ENCODE results near the gene C1QBP. TPM values are rescaled to one million over a fixed set of nuclear protein-coding genes. Genes with fewer than 3 reads are reported as not detected.

C1QBP gene
- total RNA-seq, 4 donors from 2014 or later = 163 to 327 (median 228) TPM

- Histone ChIP-seq H3K4me1 (peaks cover 3 to 29% (median 17%) of the 10 kb centered on the region in 3 donors), H3K36me3 (peaks cover 0 to 25% (median 0%) of the 10 kb centered on the region in 3 donors), H3K9me3 (no peaks in the 10 kb centered on the region), H3K4me3 (peak overlapping the region; percentile 76 to 99 (median 91)), H3K27me3 (no peaks in the 10 kb centered on the region), H3K27ac (peak overlapping the region; percentile 72 to 88 (median 86))
- DNase-seq = no peak
- 1% methylated on average over 13 to 14 of the region's 17 CpGs for WGBS, 2 donors
- TF ChIP-seq CTCF (IDR thresholded peaks at IDR 0.05) (no peak), POLR2A (IDR thresholded peaks at IDR 0.05) (no peak)
- intact Hi-C loops (cut with DNase I) = no loop called here
Observed at GRCh38 chr17:5468075-5468473, 29.1 kb upstream of the C1QBP start.

- Histone ChIP-seq H3K27me3 (no peaks in the 10 kb centered on the region), H3K9me3 (no peaks in the 10 kb centered on the region), H3K27ac (peak overlapping the region in 1 of 4 donors; percentile 86), H3K4me3 (peak overlapping the region; percentile 76 to 99 (median 91)), H3K36me3 (peaks cover 0 to 22% (median 0%) of the 10 kb centered on the region in 3 donors), H3K4me1 (peaks cover 3 to 29% (median 17%) of the 10 kb centered on the region in 3 donors)
- intact Hi-C loops (cut with DNase I) = no loop called here
- DNase-seq = no peak
- WGBS, 2 donors = 0 to 6% methylated on average over 5 to 8 of the region's 8 CpGs
- no peak for TF ChIP-seq POLR2A (IDR thresholded peaks at IDR 0.05)
- no peak for TF ChIP-seq CTCF (IDR thresholded peaks at IDR 0.05)
Observed at GRCh38 chr17:5467416-5467815, 28.5 kb upstream of the C1QBP start.

DNA sequence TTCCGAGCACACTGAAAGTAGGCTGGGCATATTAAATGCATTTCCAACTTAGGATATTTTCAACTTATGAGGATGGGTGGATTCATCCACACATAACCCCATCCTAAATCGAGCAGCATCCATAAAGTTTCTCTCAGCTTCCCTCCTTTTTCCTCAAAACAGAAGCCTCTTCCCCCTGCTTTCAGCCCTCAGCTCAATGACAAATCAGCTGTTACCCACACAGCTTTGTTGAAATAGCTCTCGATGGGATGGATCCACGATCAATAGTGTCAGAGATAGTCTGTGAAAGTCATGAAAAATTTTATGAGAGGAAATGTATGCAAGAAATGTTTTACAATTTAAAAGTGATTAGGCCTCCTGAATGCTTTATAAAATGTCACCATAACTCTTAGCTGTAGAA lies 27.3 kb upstream of the C1QBP start:
- no peak overlapping the region for H3K27ac ChIP-seq
- WGBS, 2 donors = 88 to 97% methylated on average over 4 of the region's 4 CpGs
- H3K4me3 ChIP-seq = no peak overlapping the region
- DNase-seq = no peak
- no peaks in the 10 kb centered on the region for H3K9me3 ChIP-seq
- no peaks in the 10 kb centered on the region for H3K27me3 ChIP-seq
- H3K4me1 ChIP-seq = peaks cover 3 to 29% (median 17%) of the 10 kb centered on the region in 3 donors
- intact Hi-C loops (cut with DNase I) = no loop called here
- H3K36me3 ChIP-seq = peaks cover 0 to 23% (median 0%) of the 10 kb centered on the region in 3 donors
- TF ChIP-seq POLR2A (IDR thresholded peaks at IDR 0.05) (no peak), CTCF (IDR thresholded peaks at IDR 0.05) (no peak)

DNA sequence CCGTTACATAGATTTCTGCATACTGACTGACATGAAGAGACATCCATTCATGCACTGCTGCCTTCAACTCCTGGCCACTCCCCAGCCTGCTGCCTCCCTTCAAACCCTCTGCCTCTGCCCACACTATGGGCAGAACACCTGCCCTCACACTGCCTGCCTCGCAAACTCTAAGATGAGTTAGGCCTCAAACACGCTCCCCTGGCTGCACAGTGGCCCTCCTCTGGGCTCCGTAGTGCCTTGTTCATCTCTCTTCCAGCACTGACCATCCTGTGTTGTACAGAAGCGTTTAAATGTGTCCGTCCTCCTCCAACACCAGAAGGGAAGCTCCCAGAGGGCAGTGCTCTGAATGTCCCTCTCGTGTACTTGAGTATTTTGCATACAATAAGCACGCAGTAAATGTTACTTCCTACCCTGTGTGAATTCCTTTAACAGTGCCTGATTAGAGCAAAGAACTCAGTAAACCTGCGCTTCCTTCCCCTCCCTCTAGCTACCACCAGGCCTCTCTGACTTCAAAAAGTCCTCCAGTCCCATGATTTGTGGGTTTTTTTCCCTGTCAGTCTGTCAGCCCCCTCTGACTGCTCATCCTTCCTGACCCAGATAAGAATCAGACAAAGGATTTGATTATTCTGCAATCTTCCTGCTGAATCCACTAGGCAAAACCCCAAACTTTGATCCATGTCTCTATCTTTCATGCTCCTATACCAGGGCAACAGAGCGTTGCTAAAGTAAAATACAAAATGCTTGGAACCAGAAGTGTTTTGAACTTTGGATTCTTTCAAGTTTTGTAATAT lies 26.0 kb upstream of the C1QBP start:
- 87 to 93% methylated on average over 8 to 10 of the region's 10 CpGs for WGBS, 2 donors
- H3K4me1 ChIP-seq = peaks cover 3 to 29% (median 17%) of the 10 kb centered on the region in 3 donors
- no peaks in the 10 kb centered on the region for H3K27me3 ChIP-seq
- intact Hi-C loops (cut with DNase I) = no loop called here
- TF ChIP-seq POLR2A (IDR thresholded peaks at IDR 0.05) = no peak
- TF ChIP-seq CTCF (IDR thresholded peaks at IDR 0.05) = no peak
- no peaks in the 10 kb centered on the region for H3K9me3 ChIP-seq
- H3K27ac ChIP-seq = no peak overlapping the region
- DNase-seq = no peak
- no peak overlapping the region for H3K4me3 ChIP-seq
- H3K36me3 ChIP-seq = peaks cover 0 to 37% (median 8%) of the 10 kb centered on the region in 3 donors

DNA sequence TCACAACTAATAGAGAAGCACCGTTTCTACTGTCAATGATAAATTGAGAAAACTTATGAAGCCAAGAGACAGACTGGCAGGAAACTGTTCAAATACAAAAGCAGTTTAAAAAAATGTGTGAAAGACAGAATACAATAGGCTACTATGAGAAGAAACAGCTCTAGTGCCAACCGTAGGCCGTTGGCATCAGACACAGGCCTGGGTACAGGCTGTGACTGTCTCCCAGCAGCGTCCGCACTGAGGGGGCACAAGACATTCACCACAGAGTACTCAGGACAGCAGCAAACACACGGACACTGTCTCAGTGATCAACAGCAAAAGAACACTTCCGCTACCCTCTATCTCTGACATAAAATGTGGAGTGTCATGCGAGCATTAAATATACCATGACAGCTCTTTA lies 7.8 kb upstream of the C1QBP start:
- Histone ChIP-seq H3K36me3 (peaks cover 9 to 97% (median 35%) of the 10 kb centered on the region in 3 donors), H3K9me3 (no peaks in the 10 kb centered on the region), H3K4me1 (no peaks in the 10 kb centered on the region), H3K27me3 (no peaks in the 10 kb centered on the region), H3K27ac (no peak overlapping the region), H3K4me3 (no peak overlapping the region)
- no peak for DNase-seq
- intact Hi-C loops (cut with DNase I) = no loop called here
- WGBS, 2 donors = 81 to 87% methylated on average over 8 of the region's 8 CpGs
- TF ChIP-seq CTCF (IDR thresholded peaks at IDR 0.05) = no peak
- TF ChIP-seq POLR2A (IDR thresholded peaks at IDR 0.05) = no peak

All from esophagus squamous epithelium (tissue), 5 donors.